HepG2 (cell line): Measurements from ENCODE around the gene ECM1. TPM values are rescaled to one million over a fixed set of nuclear protein-coding genes. Genes with fewer than 3 reads are reported as not detected.

Experiments used
- ATAC-seq: fragments of 200-7000 bp; cut with Tn5 transposase; 3 replicates; pipeline ENCODE4 v1.9.1; 2020; ENCODE audit warnings: mild to moderate bottlenecking, moderate library complexity
- BruUV-seq: library from RNA; stranded (reverse); fragments of 400-500 nt; replicated peaks from 2 replicates; lab custom pipeline; 2021; lab: Mats Ljungman, UMichigan
- CTCF ChIA-PET: fragments of 300-600 bp; formaldehyde crosslinking; extraction: SDS; loops from one replicate; lab custom pipeline; 2021; ENCODE audit warnings: low total read pairs, inconsistent platforms, low intra/inter-chr PET ratio; lab: Yijun Ruan, JAX
- POLR2A ChIA-PET: fragments of 350-600 bp; sonication (Branson Sonifier 250); formaldehyde crosslinking; loops from one replicate; lab custom pipeline; 2020; ENCODE audit warnings: antibody characterized with exemption, inconsistent platforms; lab: Yijun Ruan, JAX
- DNase-seq: peaks from one replicate; pipeline ENCODE4 v3.0.0-alpha.2; 2015; ENCODE audit warnings: low spot score
- FAIRE-seq: peaks from 3 replicates; lab custom pipeline; 2011; peaks lifted over from hg19 to GRCh38; lab: Jason Lieb, UNC
- H2AFZ ChIP-seq: one replicate; pipeline ENCODE4 v1.6.1; 2011; ENCODE audit warnings: low read length, inconsistent platforms
- H3K27ac ChIP-seq: fragments of 300-600 bp; 3 replicates; pipeline ENCODE4 v1.8.0; 2011; ENCODE audit warnings: mixed run types, mild to moderate bottlenecking, mixed read lengths, low read length, inconsistent platforms; ENCODE audit not compliant: insufficient read depth; ENCODE audit errors: extremely low read length
- H3K27me3 ChIP-seq, 2 experiments: fragments of 200-600 bp in 1 of 2; 2 replicates in 1 of 2; 3 replicates in 1 of 2; pipeline versions ENCODE4 v1.6.0 to v1.8.0; 2011; ENCODE audit warnings: low read length in 2 of 2, mild to moderate bottlenecking in 2 of 2, moderate library complexity in 2 of 2, inconsistent platforms in 1 of 2; ENCODE audit not compliant: insufficient read depth in 2 of 2, control insufficient read depth in 1 of 2
- H3K36me3 ChIP-seq, 2 experiments: fragments of 200-600 bp in 1 of 2; replicated peaks in 1 of 2; 2 replicates in 1 of 2; 3 replicates in 1 of 2; pipeline versions ENCODE4 v1.5.1 to v1.8.0; 2011; ENCODE audit warnings: low read length in 2 of 2, inconsistent platforms in 1 of 2; ENCODE audit not compliant: insufficient read depth in 2 of 2, control insufficient read depth in 1 of 2
- H3K4me1 ChIP-seq: 2 replicates; pipeline ENCODE4 v1.5.1; 2012; ENCODE audit warnings: low read length, inconsistent platforms; ENCODE audit not compliant: insufficient read depth
- H3K4me2 ChIP-seq: 2 replicates; pipeline ENCODE4 v1.6.0; 2011; ENCODE audit warnings: low read depth, low read length, inconsistent platforms
- H3K4me3 ChIP-seq, 3 experiments: fragments of 200-600 bp in 1 of 3; sonication (generic), shearing (Covaris generic) in 1 of 3; replicated peaks in 1 of 3; 2 replicates each; pipeline ENCODE4 v1.5.1; 2011 to 2016; ENCODE audit warnings: low read length in 3 of 3, inconsistent platforms in 2 of 3, low read depth in 2 of 3, mild to moderate bottlenecking in 2 of 3, control low read depth in 1 of 3, mixed read lengths in 1 of 3; ENCODE audit not compliant: insufficient read depth in 1 of 3
- H3K79me2 ChIP-seq: one replicate; pipeline ENCODE4 v1.6.1; 2011; ENCODE audit warnings: low read length, inconsistent platforms; ENCODE audit not compliant: insufficient read depth
- H3K9ac ChIP-seq: 2 replicates; pipeline ENCODE4 v1.6.0; 2011; ENCODE audit warnings: mild to moderate bottlenecking, low read depth, low read length, inconsistent platforms; ENCODE audit not compliant: insufficient read depth
- H3K9me3 ChIP-seq: 2 replicates; pipeline ENCODE4 v1.5.1; 2012; ENCODE audit warnings: mild to moderate bottlenecking, low read length
- H4K20me1 ChIP-seq: 2 replicates; pipeline ENCODE4 v1.6.0; 2011; ENCODE audit warnings: inconsistent platforms, mild to moderate bottlenecking, low read length, moderate library complexity; ENCODE audit not compliant: insufficient read depth
- ARNT2 ChIP-seq: sonication (generic); formaldehyde crosslinking; IDR thresholded peaks from 2 replicates; pipeline ENCODE4 v1.8.0; 2022; ENCODE audit warnings: mild to moderate bottlenecking, low read depth, missing genetic modification reagents, moderate library complexity
- EZH2 ChIP-seq: conservative IDR thresholded peaks from 2 replicates; pipeline ENCODE4 v1.6.1; 2012; ENCODE audit warnings: mild to moderate bottlenecking, low read depth, low read length, moderate library complexity
- FOXA1 ChIP-seq, 2 experiments: fragments of 450-650 bp in 1 of 2; sonication (generic) in 1 of 2; formaldehyde crosslinking in 1 of 2; IDR thresholded peaks; 2 replicates each; pipeline versions ENCODE4 v1.4.0 to v1.6.1; 2016 to 2020; ENCODE audit warnings: missing genetic modification reagents in 1 of 2
- KDM6A ChIP-seq: IDR thresholded peaks from 2 replicates; pipeline ENCODE4 v1.6.1; 2016; ENCODE audit warnings: low read depth
- SP2 ChIP-seq: sonication (generic); formaldehyde crosslinking; IDR thresholded peaks from 2 replicates; pipeline ENCODE4 v1.5.1; 2020; ENCODE audit warnings: mild to moderate bottlenecking, missing genetic modification reagents
- SRF ChIP-seq: IDR thresholded peaks from 2 replicates; pipeline ENCODE4 v1.6.1; 2011; ENCODE audit warnings: mild to moderate bottlenecking, low read depth, low read length, moderate library complexity
- SRSF9 ChIP-seq: fragments of 200-400 bp; formaldehyde crosslinking; IDR thresholded peaks from 2 replicates; pipeline ENCODE4 v1.6.1; 2018; ENCODE audit warnings: borderline replicate concordance, mild to moderate bottlenecking, low read depth, low read length; ENCODE audit not compliant: insufficient read depth, poor library complexity, severe bottlenecking
- ZNF446 ChIP-seq: sonication (generic); formaldehyde crosslinking; IDR thresholded peaks from 2 replicates; pipeline ENCODE4 v1.5.0; 2020; ENCODE audit warnings: mild to moderate bottlenecking, missing genetic modification reagents
- ZNF501 ChIP-seq: sonication (generic); formaldehyde crosslinking; IDR thresholded peaks from 2 replicates; pipeline ENCODE4 v1.5.1; 2020; ENCODE audit warnings: mild to moderate bottlenecking, moderate library complexity, missing genetic modification reagents
- ZNF644 ChIP-seq: IDR thresholded peaks from 2 replicates; pipeline ENCODE4 v1.6.1; 2016; ENCODE audit warnings: low read depth
- ZNF703 ChIP-seq: sonication (generic); formaldehyde crosslinking; IDR thresholded peaks from 2 replicates; pipeline ENCODE4 v1.5.1; 2020; ENCODE audit warnings: missing genetic modification reagents, mild to moderate bottlenecking, moderate library complexity, borderline replicate concordance
- ZNF724P ChIP-seq: sonication (generic); formaldehyde crosslinking; IDR thresholded peaks from 2 replicates; pipeline ENCODE4 v1.8.0; 2022; ENCODE audit warnings: missing genetic modification reagents, borderline replicate concordance
- ZNF746 ChIP-seq: sonication (generic); formaldehyde crosslinking; IDR thresholded peaks from 2 replicates; pipeline ENCODE4 v1.8.0; 2022; ENCODE audit warnings: mild to moderate bottlenecking, missing genetic modification reagents
- ZNF879 ChIP-seq: sonication (generic); formaldehyde crosslinking; IDR thresholded peaks from 2 replicates; pipeline ENCODE4 v1.8.1; 2023; ENCODE audit warnings: missing genetic modification reagents
- in situ Hi-C: cut with HindIII; loops from 2 replicates; pipeline ENCODE4 v1.10.0; 2017; ENCODE audit warnings: low pct_unique_long_range_greater_than_20kb; ENCODE audit not compliant: extremely low pct_ligation_motif_present
- intact Hi-C: fragments of 100-400 bp; cut with micrococcal nuclease; formaldehyde crosslinking; loops from one replicate; pipeline ENCODE4 v1.10.0; 2022; ENCODE audit not compliant: unreplicated experiment
- polyA plus RNA-seq, 8 experiments: library from polyadenylated mRNA; depleted of rRNA in 3 of 8; stranded (reverse) in 7 of 8; unstranded in 1 of 8; fragments of >200 nt; fragmentation: Illumina TruSeq in 4 of 8; extraction: Trizol in 4 of 8; gene quantifications; 2 replicates each; pipeline versions ENCODE4 v1.2.1 to v1.2.3, GENCODE V29; 2011 to 2016; ENCODE audit warnings: low read depth in 4 of 8, missing spikeins in 1 of 8, mixed read lengths in 1 of 8; ENCODE audit not compliant: insufficient read depth in 1 of 8
- total RNA-seq, 5 experiments: library from RNA; depleted of rRNA; stranded (reverse); fragments of >200 nt; fragmentation: Illumina TruSeq; extraction: Trizol; gene quantifications; 2 replicates each; pipeline ENCODE4 v1.2.3, GENCODE V29; 2016; ENCODE audit warnings: low read depth in 1 of 5
- TF ChIP-seq, protein P1 (sequence below): sonication (generic); formaldehyde crosslinking; IDR thresholded peaks from 2 replicates; pipeline ENCODE4 v1.9.0; 2022; ENCODE audit warnings: low read depth, missing genetic modification reagents
- TF ChIP-seq, protein P2 (sequence below): sonication (generic); formaldehyde crosslinking; IDR thresholded peaks from 2 replicates; pipeline ENCODE4 v1.8.1; 2023; ENCODE audit warnings: mild to moderate bottlenecking, missing genetic modification reagents

The ECM1 gene
- total and polyA plus RNA-seq, 2 of the 13 experiments (the other 11 are each of a cell fraction or from before 2014, with no cell fraction given): 0.42 to 1.0 TPM

DNA sequence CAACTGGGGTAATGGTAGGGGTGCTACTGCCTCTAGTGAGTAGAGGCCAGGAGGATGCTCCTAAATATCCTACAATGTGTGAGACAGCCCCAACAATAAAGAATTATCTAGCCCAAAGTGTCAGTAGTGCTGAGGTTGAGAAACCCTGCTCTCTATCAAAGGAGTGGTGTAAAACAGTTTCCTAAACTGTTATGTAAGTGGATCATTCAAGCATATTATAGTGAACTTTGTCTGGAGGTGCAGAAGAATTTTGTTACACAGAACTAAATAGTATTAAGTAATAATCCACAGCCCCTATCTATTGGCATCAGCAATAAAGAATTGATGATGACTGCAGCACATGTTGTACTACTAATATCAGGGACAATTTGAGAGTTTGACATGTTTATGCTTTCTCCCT, 40.9 kb upstream of the ECM1 start:
- H3K27ac ChIP-seq: no peak overlapping the region
- no peak for FAIRE-seq
- H3K36me3 ChIP-seq: peaks cover 13 to 35% of the 10 kb centered on the region in 2 experiments
- intact Hi-C loops (no loop called here), in situ Hi-C loops (loop anchor here (5.0 kb wide), 1 partner anchor 85 kb away; no protein-coding TSS in a partner anchor)
- DNase-seq: no peak
- H3K79me2 ChIP-seq: no peaks in the 10 kb centered on the region
- no peak for ATAC-seq
- H3K9me3 ChIP-seq: no peaks in the 10 kb centered on the region
- no peak overlapping the region for H3K4me3 ChIP-seq
- CTCF ChIA-PET: interaction anchor here (4.8 kb wide), 1 partner anchor 93 kb away, joined by 20 read pairs; no protein-coding TSS in a partner anchor
- H3K27me3 ChIP-seq: no peaks in the 10 kb centered on the region
- no peak overlapping the region for H2AFZ ChIP-seq
- H3K9ac ChIP-seq: no peak overlapping the region
- TF ChIP-seq ARNT2 (CRISPR knock-in tag) (no peak), ZNF446 (CRISPR knock-in tag) (no peak), ZNF703 (CRISPR knock-in tag) (no peak), SP2 (CRISPR knock-in tag) (no peak), SRF (no peak), ZNF746 (CRISPR knock-in tag) (no peak), ZNF724P (CRISPR knock-in tag) (no peak), ZNF644 (CRISPR knock-in tag) (no peak), SRSF9 (no peak), FOXA1 (IDR thresholded peaks at IDR 0.05) (no peak), FOXA1 (CRISPR knock-in tag; IDR thresholded peaks at IDR 0.05) (no peak), KDM6A (no peak), EZH2 (no peak), ZNF501 (CRISPR knock-in tag) (no peak), ZNF879 (CRISPR knock-in tag) (no peak)
- TF ChIP-seq, protein P1, sequence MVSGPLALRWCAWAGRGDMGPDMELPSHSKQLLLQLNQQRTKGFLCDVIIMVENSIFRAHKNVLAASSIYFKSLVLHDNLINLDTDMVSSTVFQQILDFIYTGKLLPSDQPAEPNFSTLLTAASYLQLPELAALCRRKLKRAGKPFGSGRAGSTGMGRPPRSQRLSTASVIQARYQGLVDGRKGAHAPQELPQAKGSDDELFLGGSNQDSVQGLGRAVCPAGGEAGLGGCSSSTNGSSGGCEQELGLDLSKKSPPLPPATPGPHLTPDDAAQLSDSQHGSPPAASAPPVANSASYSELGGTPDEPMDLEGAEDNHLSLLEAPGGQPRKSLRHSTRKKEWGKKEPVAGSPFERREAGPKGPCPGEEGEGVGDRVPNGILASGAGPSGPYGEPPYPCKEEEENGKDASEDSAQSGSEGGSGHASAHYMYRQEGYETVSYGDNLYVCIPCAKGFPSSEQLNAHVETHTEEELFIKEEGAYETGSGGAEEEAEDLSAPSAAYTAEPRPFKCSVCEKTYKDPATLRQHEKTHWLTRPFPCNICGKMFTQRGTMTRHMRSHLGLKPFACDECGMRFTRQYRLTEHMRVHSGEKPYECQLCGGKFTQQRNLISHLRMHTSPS: no peak
- TF ChIP-seq, protein P2, sequence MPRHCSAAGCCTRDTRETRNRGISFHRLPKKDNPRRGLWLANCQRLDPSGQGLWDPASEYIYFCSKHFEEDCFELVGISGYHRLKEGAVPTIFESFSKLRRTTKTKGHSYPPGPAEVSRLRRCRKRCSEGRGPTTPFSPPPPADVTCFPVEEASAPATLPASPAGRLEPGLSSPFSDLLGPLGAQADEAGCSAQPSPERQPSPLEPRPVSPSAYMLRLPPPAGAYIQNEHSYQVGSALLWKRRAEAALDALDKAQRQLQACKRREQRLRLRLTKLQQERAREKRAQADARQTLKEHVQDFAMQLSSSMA (CRISPR knock-in tag): no peak
- H3K4me1 ChIP-seq: peaks cover 45% of the 10 kb centered on the region
- BruUV-seq: no TSS peak
- POLR2A ChIA-PET: no interaction called here
- no peaks in the 10 kb centered on the region for H4K20me1 ChIP-seq
- no peak overlapping the region for H3K4me2 ChIP-seq
